Effector memory CD4-positive, alpha-beta T cell (primary cell): ENCODE data around the gene CRACR2A.

Experiments
- DNase-seq, 3 donors: peaks; one replicate each; pipeline ENCODE4 v3.0.0-alpha.2; 2020
- H3K27ac ChIP-seq: 2 replicates; pipeline ENCODE4 v1.7.0; 2013; ENCODE audit warnings: mild to moderate bottlenecking, low read length, moderate library complexity; ENCODE audit not compliant: insufficient read depth, poor library complexity, severe bottlenecking
- H3K27me3 ChIP-seq: replicated peaks from 2 replicates; pipeline ENCODE4 v1.7.0; 2013; ENCODE audit warnings: mild to moderate bottlenecking, low read length; ENCODE audit not compliant: insufficient read depth, control insufficient read depth, poor library complexity, severe bottlenecking
- H3K36me3 ChIP-seq: 2 replicates; pipeline ENCODE4 v1.7.0; 2013; ENCODE audit warnings: mild to moderate bottlenecking, low read length, moderate library complexity; ENCODE audit not compliant: control insufficient read depth, insufficient read depth
- H3K4me1 ChIP-seq: 2 replicates; pipeline ENCODE4 v1.7.0; 2013; ENCODE audit warnings: low read length, mild to moderate bottlenecking; ENCODE audit not compliant: control insufficient read depth, insufficient read depth, poor library complexity, severe bottlenecking
- H3K4me3 ChIP-seq: 2 replicates; pipeline ENCODE4 v1.7.0; 2013; ENCODE audit warnings: low read length, low read depth, mild to moderate bottlenecking; ENCODE audit not compliant: insufficient read depth, poor library complexity, severe bottlenecking
- H3K9me3 ChIP-seq: 2 replicates; pipeline ENCODE4 v1.7.0; 2013; ENCODE audit warnings: mild to moderate bottlenecking, low read length, moderate library complexity; ENCODE audit not compliant: control insufficient read depth

Gene CRACR2A

DNA sequence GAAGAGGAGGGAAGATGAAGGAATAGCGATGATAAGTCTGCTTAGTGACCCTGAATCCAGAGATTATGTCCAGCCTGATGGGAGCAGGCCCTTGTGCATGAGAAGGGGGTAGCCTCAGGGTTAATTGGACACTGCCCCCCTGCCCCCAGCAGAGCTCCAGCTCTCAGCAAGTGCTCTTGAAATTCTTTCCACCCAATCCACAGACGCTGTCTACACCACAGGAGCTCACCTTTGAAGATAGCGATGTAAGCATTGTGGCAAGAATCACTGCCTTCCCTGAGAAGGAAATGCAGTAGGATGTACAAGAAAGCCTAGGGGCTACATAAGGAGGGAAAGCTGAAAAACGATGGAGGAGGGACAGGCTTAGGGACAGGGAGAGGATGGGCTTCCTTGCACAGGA lies 39.4 kb downstream of the CRACR2A start:
- Histone ChIP-seq H3K27ac (no peak overlapping the region), H3K27me3 (no peaks in the 10 kb centered on the region), H3K4me3 (no peak overlapping the region)

GRCh38 chr12:3712209-3712992 lies 40.5 kb downstream of the CRACR2A start:
- H3K4me3 ChIP-seq: no peak overlapping the region
- no peaks in the 10 kb centered on the region for H3K9me3 ChIP-seq
- H3K27me3 ChIP-seq: no peaks in the 10 kb centered on the region
- no peaks in the 10 kb centered on the region for H3K4me1 ChIP-seq
- no peak overlapping the region for H3K27ac ChIP-seq
- H3K36me3 ChIP-seq: peaks cover 13% of the 10 kb centered on the region
- DNase-seq: no peak

More for the DNA sequence above, 39.4 kb downstream of the CRACR2A start:
- no peaks in the 10 kb centered on the region for H3K9me3 ChIP-seq
- no peak for DNase-seq
- no peaks in the 10 kb centered on the region for H3K4me1 ChIP-seq
- peaks cover 13% of the 10 kb centered on the region for H3K36me3 ChIP-seq

- Histone ChIP-seq H3K4me1 (no peaks in the 10 kb centered on the region), H3K9me3 (no peaks in the 10 kb centered on the region), H3K27me3 (no peaks in the 10 kb centered on the region), H3K4me3 (no peak overlapping the region), H3K36me3 (no peaks in the 10 kb centered on the region), H3K27ac (no peak overlapping the region)
- no peak for DNase-seq
Measured at GRCh38 chr12:3705354-3705675, 47.6 kb downstream of the CRACR2A start.

GRCh38 chr12:3704512-3705353 lies 48.2 kb downstream of the CRACR2A start:
- no peak overlapping the region for H3K4me3 ChIP-seq
- H3K27me3 ChIP-seq: no peaks in the 10 kb centered on the region
- DNase-seq: no peak
- H3K9me3 ChIP-seq: no peaks in the 10 kb centered on the region
- H3K4me1 ChIP-seq: no peaks in the 10 kb centered on the region
- H3K27ac ChIP-seq: no peak overlapping the region
- H3K36me3 ChIP-seq: no peaks in the 10 kb centered on the region

GRCh38 chr12:3700861-3701260 lies 52.0 kb downstream of the CRACR2A start:
- no peak overlapping the region for H3K27ac ChIP-seq
- no peak overlapping the region for H3K4me3 ChIP-seq
- no peaks in the 10 kb centered on the region for H3K9me3 ChIP-seq
- H3K36me3 ChIP-seq: peaks cover 12% of the 10 kb centered on the region
- no peaks in the 10 kb centered on the region for H3K27me3 ChIP-seq
- DNase-seq: no peak
- no peaks in the 10 kb centered on the region for H3K4me1 ChIP-seq

GRCh38 chr12:3698218-3698974 lies 54.5 kb downstream of the CRACR2A start:
- H3K4me1 ChIP-seq: no peaks in the 10 kb centered on the region
- no peaks in the 10 kb centered on the region for H3K27me3 ChIP-seq
- H3K36me3 ChIP-seq: peaks cover 33% of the 10 kb centered on the region
- H3K9me3 ChIP-seq: no peaks in the 10 kb centered on the region
- DNase-seq: no peak
- no peak overlapping the region for H3K27ac ChIP-seq
- no peak overlapping the region for H3K4me3 ChIP-seq

DNA sequence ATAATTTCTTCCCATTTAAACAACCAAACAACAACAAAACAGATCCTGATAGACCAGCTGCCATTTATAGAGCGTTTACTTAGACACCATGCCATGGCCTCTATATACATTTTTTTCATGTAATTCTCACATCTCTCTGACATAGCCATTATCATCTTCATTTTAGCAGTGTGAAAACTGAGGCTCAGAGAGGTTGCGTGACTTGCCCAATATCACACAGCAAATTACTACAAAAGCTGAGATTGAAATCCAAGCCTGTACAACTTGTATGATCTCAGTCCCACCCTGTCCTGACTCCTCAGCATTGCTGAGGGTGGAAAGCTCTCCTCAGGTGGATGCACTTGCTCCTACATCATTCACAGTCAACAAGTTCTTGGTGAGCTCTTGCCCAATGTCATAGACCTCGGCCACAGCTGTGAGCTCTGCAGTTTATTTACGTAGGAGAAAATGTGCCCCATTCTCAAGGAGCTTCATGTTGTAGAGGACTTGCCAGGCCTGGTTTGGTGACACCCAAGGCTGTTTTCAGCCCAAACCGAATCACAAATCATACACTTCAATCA lies 55.5 kb downstream of the CRACR2A start:
- H3K27me3 ChIP-seq: no peaks in the 10 kb centered on the region
- H3K4me1 ChIP-seq: no peaks in the 10 kb centered on the region
- H3K36me3 ChIP-seq: peaks cover 33% of the 10 kb centered on the region
- H3K9me3 ChIP-seq: no peaks in the 10 kb centered on the region
- no peak overlapping the region for H3K4me3 ChIP-seq
- no peak for DNase-seq
- no peak overlapping the region for H3K27ac ChIP-seq

GRCh38 chr12:3694673-3695072 lies 58.2 kb downstream of the CRACR2A start:
- H3K4me3 ChIP-seq: no peak overlapping the region
- no peaks in the 10 kb centered on the region for H3K27me3 ChIP-seq
- H3K36me3 ChIP-seq: peaks cover 33% of the 10 kb centered on the region
- no peak for DNase-seq
- H3K4me1 ChIP-seq: no peaks in the 10 kb centered on the region
- H3K27ac ChIP-seq: no peak overlapping the region
- H3K9me3 ChIP-seq: no peaks in the 10 kb centered on the region

GRCh38 chr12:3692616-3693365 lies 60.1 kb downstream of the CRACR2A start:
- DNase-seq: no peak
- Histone ChIP-seq H3K36me3 (peaks cover 33% of the 10 kb centered on the region), H3K4me3 (no peak overlapping the region), H3K9me3 (no peaks in the 10 kb centered on the region), H3K27me3 (no peaks in the 10 kb centered on the region), H3K27ac (no peak overlapping the region), H3K4me1 (no peaks in the 10 kb centered on the region)
